ENCODE data around the gene CHRNA7. TPM values are rescaled to one million over a fixed set of nuclear protein-coding genes. Genes with fewer than 3 reads are reported as not detected.
"Not testable (repeated sequence)": the region's sequence is repeated elsewhere in the genome, so short reads cannot be mapped to it uniquely, and the experiment has no call there.

CHRNA7 gene
- total RNA-seq, 6 experiments from 2014 or later, result not detected

GRCh38 chr15:32198938-32199337 lies 168.6 kb downstream of the CHRNA7 start:
- not testable (repeated sequence) for H3K36me3 Mint-ChIP-seq (ENCODE audit: low read depth); H3K9me3 Mint-ChIP-seq; H3K27ac Mint-ChIP-seq; H3K4me1 Mint-ChIP-seq (ENCODE audit: low read depth); H3K4me3 Mint-ChIP-seq; DNase-seq; H3K27me3 Mint-ChIP-seq (ENCODE audit: insufficient read depth)

DNA sequence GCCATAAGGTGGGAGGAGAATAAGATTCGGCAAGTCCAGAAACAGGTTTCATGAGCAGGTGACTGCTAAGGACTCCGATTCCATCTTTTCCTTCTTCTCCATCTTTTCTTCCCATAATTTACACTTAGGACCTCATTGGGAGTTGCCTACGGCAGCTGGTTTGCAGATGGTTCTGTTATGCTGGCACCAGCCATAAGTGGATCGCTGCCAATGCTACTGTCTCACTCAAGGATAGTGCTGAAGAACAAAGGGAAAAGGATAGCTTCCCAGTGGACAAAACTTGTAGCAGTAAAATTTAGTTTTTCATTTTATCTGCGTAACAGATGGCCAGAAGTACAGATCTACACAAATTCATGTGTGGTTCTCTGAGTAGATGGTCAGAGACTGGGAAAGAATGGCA lies 178.8 kb downstream of the CHRNA7 start:
- H3K36me3 Mint-ChIP-seq (ENCODE audit: low read depth), result not testable (repeated sequence)

GRCh38 chr15:32218666-32219065 lies 188.4 kb downstream of the CHRNA7 start:
- H3K36me3 Mint-ChIP-seq (ENCODE audit: low read depth), result no peaks in the 10 kb centered on the region

More for the DNA sequence above, 178.8 kb downstream of the CHRNA7 start:
- not testable (repeated sequence) for H3K27me3 Mint-ChIP-seq (ENCODE audit: insufficient read depth); H3K4me3 Mint-ChIP-seq; H3K27ac Mint-ChIP-seq; H3K9me3 Mint-ChIP-seq; H3K4me1 Mint-ChIP-seq (ENCODE audit: low read depth); DNase-seq

More at GRCh38 chr15:32218666-32219065, 188.4 kb downstream of the CHRNA7 start:
- DNase-seq, result no peak
- H3K9me3 Mint-ChIP-seq, result peaks cover 15% of the 10 kb centered on the region
- H3K27ac Mint-ChIP-seq, result no peak overlapping the region
- TF ChIP-seq, protein P1, sequence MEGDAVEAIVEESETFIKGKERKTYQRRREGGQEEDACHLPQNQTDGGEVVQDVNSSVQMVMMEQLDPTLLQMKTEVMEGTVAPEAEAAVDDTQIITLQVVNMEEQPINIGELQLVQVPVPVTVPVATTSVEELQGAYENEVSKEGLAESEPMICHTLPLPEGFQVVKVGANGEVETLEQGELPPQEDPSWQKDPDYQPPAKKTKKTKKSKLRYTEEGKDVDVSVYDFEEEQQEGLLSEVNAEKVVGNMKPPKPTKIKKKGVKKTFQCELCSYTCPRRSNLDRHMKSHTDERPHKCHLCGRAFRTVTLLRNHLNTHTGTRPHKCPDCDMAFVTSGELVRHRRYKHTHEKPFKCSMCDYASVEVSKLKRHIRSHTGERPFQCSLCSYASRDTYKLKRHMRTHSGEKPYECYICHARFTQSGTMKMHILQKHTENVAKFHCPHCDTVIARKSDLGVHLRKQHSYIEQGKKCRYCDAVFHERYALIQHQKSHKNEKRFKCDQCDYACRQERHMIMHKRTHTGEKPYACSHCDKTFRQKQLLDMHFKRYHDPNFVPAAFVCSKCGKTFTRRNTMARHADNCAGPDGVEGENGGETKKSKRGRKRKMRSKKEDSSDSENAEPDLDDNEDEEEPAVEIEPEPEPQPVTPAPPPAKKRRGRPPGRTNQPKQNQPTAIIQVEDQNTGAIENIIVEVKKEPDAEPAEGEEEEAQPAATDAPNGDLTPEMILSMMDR (IDR thresholded peaks at IDR 0.05), result no peak
- H3K4me3 Mint-ChIP-seq, result no peak overlapping the region
- no peaks in the 10 kb centered on the region for H3K27me3 Mint-ChIP-seq (ENCODE audit: insufficient read depth)
- no peaks in the 10 kb centered on the region for H3K4me1 Mint-ChIP-seq (ENCODE audit: low read depth)

Other genes starting within 250 kb of the CHRNA7 start
- under 1 TPM; 0.05 to 0.74 (median 0.36) TPM for gene OTUD7A, start 159.8 kb upstream of the CHRNA7 start, total RNA-seq (2021; fragmentation: NEBNext Ultra II Directional; extraction: Animal tissue kit (Norgen Biotek cat#: 25700))